Measurements from ENCODE around the gene RGS7. TPM values are rescaled to one million over a fixed set of nuclear protein-coding genes. Genes with fewer than 3 reads are reported as not detected.

Gene RGS7
- total RNA-seq, 1 experiment from 2014 or later = 0.10 TPM

- no peak for TF ChIP-seq POLR2AphosphoS5 (IDR thresholded peaks at IDR 0.05; ENCODE audit: low read depth, low read length)
- TF ChIP-seq REST (IDR thresholded peaks at IDR 0.05; ENCODE audit: insufficient read depth in 1 of 2, low read depth in 2 of 2, low read length in 1 of 2) = no peak
- no peak for TF ChIP-seq TCF7L2 (IDR thresholded peaks at IDR 0.05; ENCODE audit: low read depth, low read length)
- TF ChIP-seq SIN3A (IDR thresholded peaks at IDR 0.05; ENCODE audit: borderline replicate concordance, insufficient read depth, low read depth, low read length) = no peak
- no peak for TF ChIP-seq CTCF (IDR thresholded peaks at IDR 0.05)
- DNase-seq (ENCODE audit: low read depth, low spot score) (no peak), ATAC-seq (no peak)
- in situ Hi-C loops (cut with HindIII; ENCODE audit: low pct_unique_long_range_greater_than_20kb, low sequenced_read_pairs) = no loop called here
- POLR2A ChIA-PET = no interaction called here
- no peak overlapping the region for H3K27ac ChIP-seq (ENCODE audit: low read length)
- no TSS peak for BruUV-seq (replicated peaks)
- H3K9me3 ChIP-seq (ENCODE audit: control insufficient read depth, insufficient read depth, low read depth, low read length) = no peaks in the 10 kb centered on the region
- H3K4me1 ChIP-seq (ENCODE audit: control insufficient read depth, insufficient read depth, low read length) = no peaks in the 10 kb centered on the region
- H3K4me3 ChIP-seq (ENCODE audit: low read depth in 2 of 2, low read length in 2 of 2) = no peak overlapping the region
- no peaks in the 10 kb centered on the region for H3K36me3 ChIP-seq (ENCODE audit: control insufficient read depth, insufficient read depth, low read length)
- intact Hi-C loops (cut with micrococcal nuclease; ENCODE audit: unreplicated experiment) = no loop called here
- CTCF ChIA-PET = no interaction called here
- H3K27me3 ChIP-seq (ENCODE audit: control insufficient read depth, insufficient read depth, low read length) = no peaks in the 10 kb centered on the region
Measured at GRCh38 chr1:241376701-241377100, 19.7 kb upstream of the RGS7 start.

- intact Hi-C loops (cut with micrococcal nuclease; ENCODE audit: unreplicated experiment) = no loop called here
- POLR2A ChIA-PET = no interaction called here
- no peak for ATAC-seq
- Histone ChIP-seq H3K4me3 (ENCODE audit: low read depth in 2 of 2, low read length in 2 of 2) (no peak overlapping the region), H3K27ac (ENCODE audit: low read length) (no peak overlapping the region), H3K27me3 (ENCODE audit: control insufficient read depth, insufficient read depth, low read length) (no peaks in the 10 kb centered on the region), H3K36me3 (ENCODE audit: control insufficient read depth, insufficient read depth, low read length) (no peaks in the 10 kb centered on the region), H3K4me1 (ENCODE audit: control insufficient read depth, insufficient read depth, low read length) (no peaks in the 10 kb centered on the region), H3K9me3 (ENCODE audit: control insufficient read depth, insufficient read depth, low read depth, low read length) (no peaks in the 10 kb centered on the region)
- CTCF ChIA-PET = no interaction called here
- TF ChIP-seq POLR2AphosphoS5 (IDR thresholded peaks at IDR 0.05; ENCODE audit: low read depth, low read length) (no peak), CTCF (IDR thresholded peaks at IDR 0.05) (no peak), SIN3A (IDR thresholded peaks at IDR 0.05; ENCODE audit: borderline replicate concordance, insufficient read depth, low read depth, low read length) (no peak), REST (IDR thresholded peaks at IDR 0.05; ENCODE audit: insufficient read depth in 1 of 2, low read depth in 2 of 2, low read length in 1 of 2) (no peak), TCF7L2 (IDR thresholded peaks at IDR 0.05; ENCODE audit: low read depth, low read length) (no peak)
- DNase-seq (ENCODE audit: low read depth, low spot score) = no peak
- no TSS peak for BruUV-seq (replicated peaks)
- in situ Hi-C loops (cut with HindIII; ENCODE audit: low pct_unique_long_range_greater_than_20kb, low sequenced_read_pairs) = no loop called here
Measured at GRCh38 chr1:241375886-241376285, 18.9 kb upstream of the RGS7 start.
